Gastroesophageal sphincter (tissue), 4 donors: ENCODE data around the gene EML1. TPM values are rescaled to one million over a fixed set of nuclear protein-coding genes. Genes with fewer than 3 reads are reported as not detected.

ENCODE experiments used
- ATAC-seq: fragments of 150-250 bp; one replicate; pipeline ENCODE4 v1.9.1; 2016; ENCODE audit warnings: mild to moderate bottlenecking, moderate library complexity
- H3K27ac ChIP-seq, 4 donors: fragments of 200-600 bp; sonication (generic) in 3 of 4; 1 replicate in 3 of 4; 2 replicates in 1 of 4; pipeline ENCODE4 v1.5.1; 2016 to 2019
- H3K27me3 ChIP-seq: fragments of 200-600 bp; sonication (generic); one replicate; pipeline ENCODE4 v1.5.1; 2019
- H3K36me3 ChIP-seq, 2 donors: fragments of 200-600 bp; sonication (generic); one replicate each; pipeline ENCODE4 v1.5.1; 2019; ENCODE audit warnings: control low read depth in 1 of 2
- H3K4me1 ChIP-seq, 3 donors: fragments of 200-600 bp; sonication (generic); 1 replicate in 2 of 3; 2 replicates in 1 of 3; pipeline ENCODE4 v1.5.1; 2016 to 2019; ENCODE audit warnings: control low read depth in 2 of 3
- H3K4me3 ChIP-seq, 2 donors: fragments of 200-600 bp; sonication (generic); one replicate each; pipeline ENCODE4 v1.5.1; 2019; ENCODE audit warnings: mild to moderate bottlenecking in 1 of 2, moderate library complexity in 1 of 2
- H3K9me3 ChIP-seq, 3 donors: fragments of 200-600 bp; sonication (generic); one replicate each; pipeline ENCODE4 v1.5.1; 2017 to 2019; ENCODE audit warnings: control low read depth in 2 of 3
- CTCF ChIP-seq, 4 experiments: fragments of 200-600 bp in 2 of 4; fragments of 450-650 bp in 2 of 4; sonication (generic) in 1 of 4; IDR thresholded peaks; one replicate each; pipeline ENCODE4 v1.5.1; 2017 to 2019; ENCODE audit warnings: antibody characterized with exemption in 4 of 4, mild to moderate bottlenecking in 2 of 4, moderate library complexity in 2 of 4
- EP300 ChIP-seq: sonication (generic); formaldehyde crosslinking; IDR thresholded peaks from one replicate; pipeline ENCODE4 v1.6.1; 2017; ENCODE audit warnings: antibody characterized with exemption, mild to moderate bottlenecking
- POLR2A ChIP-seq, 2 donors: fragments of 450-650 bp; IDR thresholded peaks; one replicate each; pipeline ENCODE4 v1.6.1; 2017; ENCODE audit warnings: antibody characterized with exemption in 2 of 2, mild to moderate bottlenecking in 2 of 2, moderate library complexity in 1 of 2
- POLR2AphosphoS5 ChIP-seq: sonication (generic); formaldehyde crosslinking; IDR thresholded peaks from one replicate; pipeline ENCODE4 v1.6.1; 2017; ENCODE audit warnings: antibody characterized with exemption
- WGBS, 2 donors: methylation state at CpG; one replicate each; pipeline ENCODE4 v1.1.5; 2018; ENCODE audit warnings: low coverage in 1 of 2; 5-methylcytosine and 5-hydroxymethylcytosine counted together
- total RNA-seq, 4 donors: library from RNA; depleted of rRNA; stranded (reverse); fragments of >200 nt; gene quantifications; one replicate each; pipeline ENCODE4 v1.1.0, GENCODE V29; 2016

EML1 gene
- total RNA-seq, 4 donors from 2014 or later, result 121 to 206 (median 136) TPM

- no peaks in the 10 kb centered on the region for H3K9me3 ChIP-seq
- peak overlapping the region in 3 of 4 donors; percentile 44 to 48 (median 45) for H3K27ac ChIP-seq
- no peaks in the 10 kb centered on the region for H3K36me3 ChIP-seq
- H3K27me3 ChIP-seq, result no peaks in the 10 kb centered on the region
- no peak overlapping the region for H3K4me3 ChIP-seq
- ATAC-seq, result no peak
- TF ChIP-seq POLR2AphosphoS5, result no peak
- no peak for TF ChIP-seq POLR2A (IDR thresholded peaks at IDR 0.05)
- no peak for TF ChIP-seq EP300
- TF ChIP-seq CTCF (IDR thresholded peaks at IDR 0.05), result no peak
- peaks cover 0 to 89% (median 0%) of the 10 kb centered on the region in 3 donors for H3K4me1 ChIP-seq
- 44 to 50% methylated on average over 3 to 7 of the region's 7 CpGs for WGBS, 2 donors
These were observed 23.0 kb downstream of the EML1 start for GRCh38 chr14:99816217-99816616.

- WGBS, 2 donors, result 33 to 48% methylated on average over 3 of the region's 3 CpGs
- Histone ChIP-seq H3K36me3 (no peaks in the 10 kb centered on the region), H3K27ac (peak overlapping the region in 3 of 4 donors; percentile 44 to 48 (median 45)), H3K4me3 (no peak overlapping the region), H3K9me3 (no peaks in the 10 kb centered on the region), H3K4me1 (peaks cover 0 to 90% (median 0%) of the 10 kb centered on the region in 3 donors), H3K27me3 (no peaks in the 10 kb centered on the region)
- TF ChIP-seq EP300 (no peak), CTCF (IDR thresholded peaks at IDR 0.05) (no peak), POLR2AphosphoS5 (no peak), POLR2A (IDR thresholded peaks at IDR 0.05) (no peak)
- no peak for ATAC-seq
These were observed 23.4 kb downstream of the EML1 start for GRCh38 chr14:99816642-99817041.

GRCh38 chr14:99817331-99817730 is 24.1 kb downstream of the EML1 start:
- no peaks in the 10 kb centered on the region for H3K36me3 ChIP-seq
- no peak overlapping the region for H3K27ac ChIP-seq
- H3K4me3 ChIP-seq, result no peak overlapping the region
- 94% methylated on average over 3 of the region's 10 CpGs; no CpG with 5 or more reads in 1 of the 2 donors for WGBS, 2 donors
- H3K4me1 ChIP-seq, result peaks cover 0 to 91% (median 0%) of the 10 kb centered on the region in 3 donors
- no peaks in the 10 kb centered on the region for H3K27me3 ChIP-seq
- no peaks in the 10 kb centered on the region for H3K9me3 ChIP-seq
- ATAC-seq, result no peak
- TF ChIP-seq EP300 (no peak), CTCF (IDR thresholded peaks at IDR 0.05) (no peak), POLR2AphosphoS5 (no peak), POLR2A (IDR thresholded peaks at IDR 0.05) (no peak)

GRCh38 chr14:99818503-99819036 is 25.4 kb downstream of the EML1 start:
- Histone ChIP-seq H3K9me3 (no peaks in the 10 kb centered on the region), H3K4me1 (peaks cover 0 to 89% (median 0%) of the 10 kb centered on the region in 3 donors), H3K27me3 (no peaks in the 10 kb centered on the region), H3K4me3 (no peak overlapping the region), H3K36me3 (no peaks in the 10 kb centered on the region), H3K27ac (no peak overlapping the region)
- ATAC-seq, result no peak
- TF ChIP-seq EP300 (no peak), POLR2A (IDR thresholded peaks at IDR 0.05) (no peak), CTCF (IDR thresholded peaks at IDR 0.05) (no peak), POLR2AphosphoS5 (no peak)
- 83 to 85% methylated on average over 11 of the region's 11 CpGs for WGBS, 2 donors

GRCh38 chr14:99819514-99819913 is 26.3 kb downstream of the EML1 start:
- no peak for ATAC-seq
- H3K27ac ChIP-seq, result peak overlapping the region in 1 of 4 donors; percentile 8
- peaks cover 0 to 80% (median 0%) of the 10 kb centered on the region in 3 donors for H3K4me1 ChIP-seq
- H3K36me3 ChIP-seq, result no peaks in the 10 kb centered on the region
- H3K9me3 ChIP-seq, result no peaks in the 10 kb centered on the region
- H3K27me3 ChIP-seq, result no peaks in the 10 kb centered on the region
- H3K4me3 ChIP-seq, result no peak overlapping the region
- WGBS, 2 donors, result 63 to 73% methylated on average over 9 to 11 of the region's 15 CpGs
- TF ChIP-seq CTCF (IDR thresholded peaks at IDR 0.05), result no peak
